GM18870 (cell line): Measurements from ENCODE around the gene ARPC5.

Source experiments
- ATAC-seq: cut with Tn5 transposase; IDR thresholded peaks from one replicate; pipeline ENCODE4 v1.9.1; 2021; ENCODE audit warnings: moderate library complexity; ENCODE audit not compliant: unreplicated experiment

ARPC5 gene

GRCh38 chr1:183589384-183589783 lies 46.2 kb downstream of the ARPC5 start:
- no peak for ATAC-seq

- no peak for ATAC-seq
These were observed 46.8 kb downstream of the ARPC5 start for GRCh38 chr1:183588827-183589226.

- no peak for ATAC-seq
These were observed 48.7 kb downstream of the ARPC5 start for GRCh38 chr1:183586926-183587325.

- no peak for ATAC-seq
These were observed 49.1 kb downstream of the ARPC5 start for GRCh38 chr1:183586455-183586854.

GRCh38 chr1:183585038-183585437 lies 50.5 kb downstream of the ARPC5 start:
- no peak for ATAC-seq

- no peak for ATAC-seq
These were observed 51.4 kb downstream of the ARPC5 start for GRCh38 chr1:183584147-183584546.

DNA sequence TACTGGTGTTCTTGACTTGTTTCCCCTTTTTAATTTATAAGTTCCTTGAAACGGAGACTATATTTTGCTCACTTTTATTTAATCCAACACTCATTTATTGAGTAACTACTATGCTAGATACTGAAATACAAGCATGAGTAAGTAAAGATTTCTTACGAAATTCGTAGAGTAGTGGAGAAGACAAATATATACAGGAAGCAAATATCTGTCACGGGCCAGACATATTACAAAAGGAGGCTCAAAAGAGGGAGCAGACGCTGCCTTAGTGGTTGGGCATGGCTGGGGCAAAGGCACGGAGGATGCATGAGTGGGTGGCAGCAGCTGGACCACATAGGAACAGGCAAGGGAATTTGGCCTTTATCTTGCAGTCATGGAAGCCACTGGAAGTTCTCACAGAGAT lies 52.1 kb downstream of the ARPC5 start:
- ATAC-seq: no peak

DNA sequence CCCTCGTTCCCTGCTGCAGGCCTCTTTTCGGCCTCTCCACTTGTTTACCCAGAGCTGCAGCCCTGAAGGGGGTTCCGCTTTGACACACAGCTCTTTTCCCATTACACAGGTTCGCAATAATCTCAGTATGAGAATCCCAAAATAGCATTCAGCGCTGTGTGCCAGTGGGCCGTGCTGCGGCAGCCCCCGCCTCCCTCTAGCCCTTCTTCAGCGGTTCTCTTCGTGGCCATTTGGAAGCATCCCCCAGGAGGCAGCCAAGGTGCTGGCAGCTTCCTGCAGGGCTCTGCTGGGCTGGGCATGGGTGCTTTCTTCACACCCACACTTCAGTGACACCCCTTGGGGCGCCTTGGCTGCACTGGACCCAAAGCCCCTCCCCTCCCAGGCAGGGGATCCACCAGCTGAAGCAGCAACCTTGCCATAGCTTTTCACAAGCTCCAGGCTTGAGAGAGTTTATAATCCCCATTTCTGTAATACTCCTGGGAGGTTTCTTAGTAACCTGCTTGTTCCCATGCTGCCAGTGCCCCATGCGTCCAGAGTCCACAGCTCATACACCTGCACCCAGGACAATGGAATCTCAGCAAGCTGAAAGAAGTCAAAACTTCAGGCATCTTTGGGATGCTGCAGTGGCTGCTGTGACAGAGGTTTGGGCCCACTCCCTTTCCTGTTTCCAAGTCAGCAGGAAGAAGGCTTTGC lies 53.4 kb downstream of the ARPC5 start:
- no peak for ATAC-seq

- ATAC-seq: no peak
These were observed 55.3 kb downstream of the ARPC5 start for GRCh38 chr1:183580281-183580682.

GRCh38 chr1:183578856-183579255 lies 56.7 kb downstream of the ARPC5 start:
- no peak for ATAC-seq

DNA sequence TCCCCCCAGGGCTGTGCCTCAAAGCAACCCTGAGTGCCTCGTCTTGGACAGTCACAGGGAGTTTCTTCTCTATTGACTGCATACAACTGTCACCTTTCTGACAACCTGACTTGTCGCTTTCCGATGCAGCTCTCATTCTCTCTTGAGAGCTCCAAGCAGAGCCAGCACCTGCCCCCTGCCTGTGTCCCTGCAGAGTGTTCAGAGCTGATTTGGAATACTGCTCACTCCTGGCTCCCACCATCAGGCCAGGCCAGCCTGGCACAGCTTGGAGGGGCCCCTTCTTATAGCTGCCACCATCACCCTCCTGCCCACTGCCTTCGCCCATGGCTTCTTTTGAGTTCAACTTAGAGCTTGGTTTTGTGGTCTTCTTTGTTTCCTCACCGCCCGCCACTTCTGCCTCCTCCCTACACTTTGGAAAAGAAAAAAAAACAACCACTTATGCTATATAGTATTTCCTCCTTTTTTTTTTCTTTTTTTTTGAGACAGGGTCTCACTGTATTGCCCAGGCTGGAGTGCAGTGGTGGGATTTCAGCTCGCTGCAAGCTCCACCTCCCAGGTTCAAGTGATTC lies 57.6 kb downstream of the ARPC5 start:
- no peak for ATAC-seq

- no peak for ATAC-seq
These were observed 59.0 kb downstream of the ARPC5 start for GRCh38 chr1:183576537-183576936.

GRCh38 chr1:183575606-183576005 lies 60.0 kb downstream of the ARPC5 start:
- no peak for ATAC-seq

DNA sequence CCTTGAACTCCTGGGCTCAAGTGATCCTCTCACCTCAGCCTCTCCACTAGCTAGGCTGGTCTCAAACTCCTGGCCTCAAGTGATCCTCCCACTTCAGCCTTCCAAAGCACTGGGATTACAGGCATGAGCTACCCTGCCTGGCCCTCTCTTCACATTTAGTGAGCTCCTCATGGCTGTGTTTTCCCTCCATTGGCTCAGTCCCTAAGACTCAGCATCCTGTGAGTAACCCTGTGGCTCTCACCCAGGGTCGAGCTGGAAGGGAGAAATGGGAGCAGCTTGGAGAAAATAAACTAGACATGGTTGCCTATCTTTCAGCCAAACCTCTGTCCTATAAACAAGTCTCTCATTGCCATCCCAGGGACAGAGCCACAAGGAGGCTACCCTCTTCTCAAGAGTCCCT lies 62.9 kb downstream of the ARPC5 start:
- no peak for ATAC-seq

DNA sequence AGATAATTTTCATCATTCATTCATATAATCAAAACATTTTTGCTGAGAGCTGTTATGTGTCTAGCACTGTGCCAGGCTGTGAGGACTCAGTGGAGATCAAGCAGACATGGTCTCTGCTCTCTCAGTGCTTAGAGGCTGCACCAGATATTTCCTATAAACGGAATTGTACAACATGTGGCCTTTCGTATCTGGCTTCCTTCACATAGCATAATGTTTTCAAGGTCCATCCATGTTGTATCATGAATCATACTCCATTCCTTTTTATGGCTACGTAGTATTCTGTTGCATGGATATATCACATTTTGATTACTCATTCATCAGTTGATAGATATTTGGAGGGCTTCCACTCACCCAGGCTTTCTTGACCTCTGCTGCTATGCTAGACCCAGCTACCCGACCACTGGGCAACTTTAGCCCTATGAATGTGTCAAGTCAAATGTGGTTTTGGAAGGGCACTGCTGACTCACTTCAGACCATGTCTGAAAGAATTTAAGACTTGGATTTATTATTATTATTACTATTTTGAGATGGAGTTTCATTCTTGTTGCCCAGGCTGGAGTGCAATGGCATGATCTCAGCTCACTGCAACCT lies 63.8 kb downstream of the ARPC5 start:
- no peak for ATAC-seq
